ENCODE data around the gene AFAP1. TPM values are rescaled to one million over a fixed set of nuclear protein-coding genes. Genes with fewer than 3 reads are reported as not detected.

The AFAP1 gene
- total RNA-seq, 1 donor from 2014 or later, result 27.8 TPM

- Mint-ChIP-seq H3K4me3 (ENCODE audit: unreplicated experiment) (no peak overlapping the region), H3K27me3 (ENCODE audit: unreplicated experiment) (peaks cover 9% of the 10 kb centered on the region), H3K36me3 (ENCODE audit: low read depth, unreplicated experiment) (peaks cover 25% of the 10 kb centered on the region), H3K4me1 (ENCODE audit: unreplicated experiment) (peaks cover 40% of the 10 kb centered on the region), H3K27ac (ENCODE audit: unreplicated experiment) (peak overlapping the region; percentile 58), H3K9me3 (ENCODE audit: unreplicated experiment) (no peaks in the 10 kb centered on the region)
- TF ChIP-seq CTCF (IDR thresholded peaks at IDR 0.05; ENCODE audit: unreplicated experiment), result no peak
- DNase-seq (ENCODE audit: low spot score), result no peak
These were observed 97.0 kb downstream of the AFAP1 start for GRCh38 chr4:7842384-7843279.

GRCh38 chr4:7841894-7842293 is 97.8 kb downstream of the AFAP1 start:
- no peak overlapping the region for H3K27ac Mint-ChIP-seq (ENCODE audit: unreplicated experiment)
- H3K4me1 Mint-ChIP-seq (ENCODE audit: unreplicated experiment), result peaks cover 40% of the 10 kb centered on the region
- DNase-seq (ENCODE audit: low spot score), result no peak
- peaks cover 29% of the 10 kb centered on the region for H3K36me3 Mint-ChIP-seq (ENCODE audit: low read depth, unreplicated experiment)
- no peaks in the 10 kb centered on the region for H3K9me3 Mint-ChIP-seq (ENCODE audit: unreplicated experiment)
- no peak for TF ChIP-seq CTCF (IDR thresholded peaks at IDR 0.05; ENCODE audit: unreplicated experiment)
- H3K4me3 Mint-ChIP-seq (ENCODE audit: unreplicated experiment), result no peak overlapping the region
- peaks cover 7% of the 10 kb centered on the region for H3K27me3 Mint-ChIP-seq (ENCODE audit: unreplicated experiment)

GRCh38 chr4:7841071-7841470 is 98.6 kb downstream of the AFAP1 start:
- H3K4me3 Mint-ChIP-seq (ENCODE audit: unreplicated experiment), result no peak overlapping the region
- H3K36me3 Mint-ChIP-seq (ENCODE audit: low read depth, unreplicated experiment), result peaks cover 28% of the 10 kb centered on the region
- no peak for DNase-seq (ENCODE audit: low spot score)
- no peak overlapping the region for H3K27ac Mint-ChIP-seq (ENCODE audit: unreplicated experiment)
- no peak for TF ChIP-seq CTCF (IDR thresholded peaks at IDR 0.05; ENCODE audit: unreplicated experiment)
- no peaks in the 10 kb centered on the region for H3K9me3 Mint-ChIP-seq (ENCODE audit: unreplicated experiment)
- peaks cover 40% of the 10 kb centered on the region for H3K4me1 Mint-ChIP-seq (ENCODE audit: unreplicated experiment)
- H3K27me3 Mint-ChIP-seq (ENCODE audit: unreplicated experiment), result peaks cover 7% of the 10 kb centered on the region

- H3K36me3 Mint-ChIP-seq (ENCODE audit: low read depth, unreplicated experiment), result peaks cover 28% of the 10 kb centered on the region
- H3K4me1 Mint-ChIP-seq (ENCODE audit: unreplicated experiment), result peaks cover 40% of the 10 kb centered on the region
- no peaks in the 10 kb centered on the region for H3K9me3 Mint-ChIP-seq (ENCODE audit: unreplicated experiment)
- H3K27ac Mint-ChIP-seq (ENCODE audit: unreplicated experiment), result no peak overlapping the region
- H3K27me3 Mint-ChIP-seq (ENCODE audit: unreplicated experiment), result peaks cover 7% of the 10 kb centered on the region
- no peak overlapping the region for H3K4me3 Mint-ChIP-seq (ENCODE audit: unreplicated experiment)
- DNase-seq (ENCODE audit: low spot score), result no peak
- TF ChIP-seq CTCF (IDR thresholded peaks at IDR 0.05; ENCODE audit: unreplicated experiment), result no peak
These were observed 99.8 kb downstream of the AFAP1 start for GRCh38 chr4:7839856-7840255.

- no peak overlapping the region for H3K4me3 Mint-ChIP-seq (ENCODE audit: unreplicated experiment)
- peaks cover 2% of the 10 kb centered on the region for H3K27me3 Mint-ChIP-seq (ENCODE audit: unreplicated experiment)
- H3K4me1 Mint-ChIP-seq (ENCODE audit: unreplicated experiment), result peaks cover 25% of the 10 kb centered on the region
- H3K9me3 Mint-ChIP-seq (ENCODE audit: unreplicated experiment), result no peaks in the 10 kb centered on the region
- DNase-seq (ENCODE audit: low spot score), result no peak
- TF ChIP-seq CTCF (IDR thresholded peaks at IDR 0.05; ENCODE audit: unreplicated experiment), result no peak
- H3K27ac Mint-ChIP-seq (ENCODE audit: unreplicated experiment), result no peak overlapping the region
- H3K36me3 Mint-ChIP-seq (ENCODE audit: low read depth, unreplicated experiment), result peaks cover 33% of the 10 kb centered on the region
These were observed 101.4 kb downstream of the AFAP1 start for GRCh38 chr4:7838136-7838782.

Data from endothelial cell (in vitro differentiated cells).